IPS DF 19.7 (cell line): ENCODE results near the gene TBL1X.

Experiments used
- DNase-seq: peaks from one replicate; pipeline ENCODE4 v3.0.0-alpha.2; 2013; ENCODE audit warnings: low read depth, low spot score

The TBL1X gene

DNA sequence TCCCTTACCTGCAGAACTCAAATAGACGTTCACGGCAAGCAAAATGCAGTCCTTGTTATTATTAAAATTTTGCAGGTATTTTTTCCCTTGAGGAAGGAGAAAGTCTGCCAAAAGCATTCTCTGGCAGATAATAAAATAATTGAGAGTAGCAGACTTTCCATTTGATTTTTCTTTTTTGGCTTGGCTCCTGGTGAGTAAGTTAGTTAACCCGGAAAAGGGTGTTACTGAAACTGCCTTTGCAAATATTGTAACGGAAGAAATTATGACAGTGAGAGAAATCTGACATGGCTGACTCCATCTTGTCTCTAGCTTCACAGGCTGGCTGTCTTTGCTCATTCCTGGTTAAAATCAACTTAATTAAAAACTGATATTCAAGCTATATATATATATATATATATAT is 200.3 kb downstream of the TBL1X start:
- no peak for DNase-seq

- DNase-seq, result no peak
Measured at GRCh38 chrX:9668537-9668936, 203.7 kb downstream of the TBL1X start.

DNA sequence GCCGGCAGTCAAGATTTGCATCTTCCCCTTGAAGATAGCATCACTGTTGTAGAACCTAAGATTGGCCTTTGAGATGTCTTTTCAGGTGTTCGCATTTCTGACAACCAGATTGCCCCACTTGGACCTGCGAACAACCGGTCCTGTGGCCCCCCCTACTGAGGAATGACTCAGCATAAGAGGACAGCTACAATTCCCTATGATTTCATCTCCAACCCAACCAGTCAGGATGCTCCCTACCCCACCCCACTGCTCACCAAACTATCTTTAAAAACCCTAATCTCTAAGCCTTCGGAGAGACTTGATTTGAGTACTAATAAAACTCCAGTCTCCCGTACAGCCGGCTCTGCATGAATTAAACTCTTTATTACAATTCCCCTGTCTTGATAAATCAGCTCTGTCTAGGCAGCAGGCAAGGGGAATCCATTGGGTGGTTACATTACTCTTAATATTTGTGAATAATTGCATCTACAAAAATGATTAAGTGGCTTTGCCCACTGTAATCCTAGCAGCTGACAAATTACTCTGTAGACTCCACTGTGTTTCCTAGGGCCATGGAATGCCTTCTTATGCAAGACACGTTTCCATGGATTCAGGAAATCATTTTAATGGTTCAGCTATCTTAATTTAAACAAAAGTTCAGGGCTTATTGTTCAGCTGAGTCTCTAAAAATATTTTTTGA is 205.4 kb downstream of the TBL1X start:
- no peak for DNase-seq

DNA sequence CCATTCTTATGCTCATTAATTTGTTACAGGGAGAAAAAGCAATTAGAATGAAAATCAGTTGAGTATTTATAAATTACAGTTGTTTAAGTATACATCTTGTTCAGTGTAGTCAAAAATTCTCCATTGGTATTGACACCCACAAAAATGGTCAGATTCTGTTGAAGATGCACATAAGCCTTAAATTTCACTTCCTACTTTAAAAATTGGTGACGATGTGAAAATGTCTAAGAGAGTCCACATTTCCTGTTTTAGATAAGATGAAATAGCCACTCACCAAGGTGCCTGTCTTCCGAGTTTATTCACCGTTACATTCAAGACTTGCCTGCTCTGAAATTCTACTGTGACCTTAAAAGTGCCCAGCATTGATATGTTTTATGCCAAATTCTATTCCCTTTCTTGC is 207.1 kb downstream of the TBL1X start:
- DNase-seq, result no peak

GRCh38 chrX:9676306-9676705 is 211.4 kb downstream of the TBL1X start:
- DNase-seq, result no peak

DNA sequence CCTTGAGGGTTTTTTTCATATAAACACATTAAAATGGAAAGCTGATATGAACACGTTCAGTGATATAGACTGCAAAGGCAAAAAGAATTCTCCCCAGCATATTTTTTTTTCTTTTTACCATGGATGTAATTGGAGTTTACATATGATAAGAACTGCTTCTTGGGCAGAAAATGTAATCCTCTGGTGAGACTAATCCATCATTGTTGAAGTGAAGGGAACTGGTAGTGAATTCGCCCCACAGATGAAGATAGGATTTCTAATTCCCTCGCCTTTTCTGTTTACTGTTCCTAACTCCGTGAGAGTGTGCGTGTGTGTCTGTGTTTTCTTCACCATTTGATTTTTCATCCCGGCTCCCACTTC is 211.9 kb downstream of the TBL1X start:
- no peak for DNase-seq

GRCh38 chrX:9677098-9677739 is 212.4 kb downstream of the TBL1X start:
- no peak for DNase-seq

GRCh38 chrX:9678215-9678965 is 213.5 kb downstream of the TBL1X start:
- DNase-seq, result no peak

DNA sequence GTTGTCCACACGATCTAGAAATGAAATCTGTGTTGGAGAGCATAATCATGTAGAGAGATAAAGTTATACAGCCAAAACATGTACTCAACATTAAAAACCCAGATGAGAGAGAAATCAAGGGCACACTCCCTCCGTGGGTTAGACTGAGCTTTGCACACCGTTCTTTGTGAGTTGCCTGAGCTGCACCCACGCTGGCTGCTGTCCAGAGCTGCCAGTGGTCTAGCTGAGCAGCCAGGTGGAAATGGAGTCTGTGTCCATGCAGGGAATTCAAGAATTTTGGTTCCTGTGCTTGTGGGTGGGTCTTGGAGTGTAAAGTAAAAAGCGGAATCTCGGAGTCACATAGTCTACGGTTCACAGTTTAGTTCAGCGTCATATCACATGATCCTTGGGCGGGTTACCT is 216.2 kb downstream of the TBL1X start:
- no peak for DNase-seq

- DNase-seq, result no peak
Measured at GRCh38 chrX:9681422-9681821, 216.6 kb downstream of the TBL1X start.

DNA sequence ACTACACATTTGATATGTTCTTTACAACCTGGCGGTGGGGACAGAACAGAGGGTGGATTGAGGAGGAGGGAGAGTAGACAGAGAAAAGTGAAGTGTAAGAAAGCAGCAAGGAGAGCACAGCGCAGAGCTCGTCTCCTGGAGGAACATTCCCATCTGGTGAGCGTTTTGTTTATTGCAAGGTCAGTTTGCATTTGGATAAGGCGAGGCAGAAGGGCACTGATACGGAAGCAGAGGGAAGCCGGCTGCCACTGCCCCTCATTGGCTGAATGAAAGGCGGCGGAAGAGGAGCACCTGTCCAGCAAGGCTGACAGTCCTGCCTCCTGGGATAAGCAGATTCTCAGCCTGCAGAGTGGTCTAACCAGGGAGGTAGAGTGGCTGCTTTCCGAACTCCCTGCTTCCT is 217.6 kb downstream of the TBL1X start:
- peak; percentile 9 for DNase-seq

GRCh38 chrX:9682861-9683260 is 218.0 kb downstream of the TBL1X start:
- no peak for DNase-seq

GRCh38 chrX:9683350-9683749 is 218.5 kb downstream of the TBL1X start:
- no peak for DNase-seq

DNA sequence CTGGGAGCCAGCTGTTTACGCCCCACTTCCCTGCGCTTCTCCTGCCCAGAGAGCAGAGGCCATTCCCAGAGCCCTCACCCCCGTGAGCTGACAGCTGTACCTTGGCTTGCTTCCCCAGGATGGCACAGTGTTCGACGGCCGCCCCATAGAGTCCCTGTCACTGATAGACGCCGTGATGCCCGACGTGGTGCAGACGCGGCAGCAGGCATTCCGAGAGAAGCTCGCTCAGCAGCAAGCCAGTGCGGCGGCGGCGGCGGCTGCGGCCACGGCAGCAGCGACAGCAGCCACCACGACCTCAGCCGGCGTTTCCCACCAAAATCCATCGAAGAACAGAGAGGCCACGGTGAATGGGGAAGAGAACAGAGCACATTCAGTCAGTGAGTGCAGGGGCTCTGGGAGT is 223.0 kb downstream of the TBL1X start:
- no peak for DNase-seq

- DNase-seq, result no peak
Measured at GRCh38 chrX:9688833-9689232, 224.0 kb downstream of the TBL1X start.

GRCh38 chrX:9690046-9690445 is 225.2 kb downstream of the TBL1X start:
- no peak for DNase-seq

- DNase-seq, result no peak
Measured at GRCh38 chrX:9693307-9694001, 228.6 kb downstream of the TBL1X start.

DNA sequence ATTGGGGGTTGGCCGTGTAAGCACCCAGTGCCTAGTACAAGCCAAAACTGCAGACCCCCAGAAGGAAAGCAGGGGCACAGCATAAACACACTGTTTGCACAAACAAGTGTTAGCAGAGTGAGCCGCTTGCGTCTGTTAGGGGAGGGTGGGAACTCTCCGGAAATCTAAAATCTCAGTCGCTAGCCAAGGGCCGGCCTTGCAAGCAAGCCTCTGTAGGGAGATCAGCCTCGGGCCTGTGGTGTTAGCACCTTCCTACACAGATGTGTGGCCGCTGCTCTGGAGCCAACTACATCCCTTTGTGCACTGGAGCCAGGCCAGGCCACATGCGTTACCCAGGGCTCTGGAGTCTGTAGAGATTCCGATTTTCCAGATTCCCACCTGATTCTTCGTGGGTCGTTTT is 233.7 kb downstream of the TBL1X start:
- no peak for DNase-seq

- no peak for DNase-seq
Measured at GRCh38 chrX:9700555-9700954, 235.7 kb downstream of the TBL1X start.

DNA sequence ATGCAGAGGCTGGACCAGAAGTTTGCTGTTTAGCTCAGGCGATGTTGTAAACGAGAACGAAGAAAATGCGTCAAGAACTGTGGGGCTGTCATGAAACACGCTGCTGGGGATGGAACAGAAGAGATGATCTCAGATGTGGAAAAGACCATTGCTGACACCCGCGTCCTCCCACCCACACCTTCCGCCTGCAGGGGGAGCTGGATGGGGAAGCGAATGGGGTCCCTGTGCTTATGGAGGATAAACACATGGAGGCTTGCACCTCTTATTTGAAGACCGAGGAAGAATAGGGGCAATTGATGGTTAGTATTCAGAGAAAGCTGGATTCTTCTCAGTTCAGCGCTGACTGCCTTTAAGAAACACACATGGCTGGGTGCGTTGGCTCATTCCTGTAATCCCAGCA is 236.9 kb downstream of the TBL1X start:
- DNase-seq, result no peak

DNA sequence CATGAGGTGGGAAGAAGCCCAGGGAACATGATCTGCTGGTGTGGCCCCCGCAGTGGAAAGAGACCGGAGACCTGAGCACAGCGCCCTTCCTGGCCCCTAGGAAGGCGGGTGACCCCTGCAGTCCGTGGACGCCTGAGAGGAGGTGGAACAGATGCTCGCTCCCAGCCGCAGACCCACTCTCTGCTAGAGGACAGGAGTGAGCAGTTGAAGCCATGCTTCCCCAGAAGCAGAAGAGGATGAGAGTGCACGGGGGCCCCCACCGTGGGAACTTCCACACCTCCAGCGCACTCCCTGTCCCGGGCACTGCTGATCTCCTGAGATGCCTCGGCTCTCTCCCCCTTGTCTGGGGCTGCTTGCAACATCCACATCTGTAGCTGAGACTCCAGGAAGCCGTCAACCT is 238.5 kb downstream of the TBL1X start:
- DNase-seq, result no peak

DNA sequence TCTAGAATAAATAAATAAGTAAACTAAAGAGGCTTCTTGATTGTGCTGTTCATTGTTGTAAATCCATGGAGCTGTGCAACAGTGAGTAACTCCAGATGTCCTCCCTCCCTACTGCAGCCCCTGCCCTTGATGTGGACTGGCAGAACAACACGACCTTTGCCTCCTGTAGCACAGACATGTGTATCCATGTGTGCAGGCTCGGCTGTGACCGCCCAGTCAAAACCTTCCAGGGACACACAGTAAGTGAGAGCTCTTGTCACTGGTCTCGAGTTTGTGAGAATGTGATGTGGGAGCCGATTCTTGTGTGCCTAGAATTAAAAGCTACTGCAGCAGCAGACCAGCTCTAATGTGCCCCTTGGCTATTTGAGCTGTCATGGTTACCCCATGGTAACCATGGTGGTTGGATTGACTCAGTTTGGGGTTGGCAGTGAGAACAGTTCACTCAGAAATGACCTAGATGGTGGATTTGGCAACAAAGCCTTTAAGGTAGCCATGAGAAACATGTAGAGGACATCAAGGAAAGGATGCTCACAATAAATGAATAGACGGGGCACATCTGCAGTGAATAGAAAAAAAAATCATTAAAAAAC is 240.1 kb downstream of the TBL1X start:
- DNase-seq, result no peak
